ENCODE data around the gene TMEM130.
A peak's percentile ranks its signal among the peaks of the same experiment; 100 is the strongest.
"Not testable (repeated sequence)": the region's sequence is repeated elsewhere in the genome, so short reads cannot be mapped to it uniquely, and the experiment has no call there.

Gene TMEM130

DNA sequence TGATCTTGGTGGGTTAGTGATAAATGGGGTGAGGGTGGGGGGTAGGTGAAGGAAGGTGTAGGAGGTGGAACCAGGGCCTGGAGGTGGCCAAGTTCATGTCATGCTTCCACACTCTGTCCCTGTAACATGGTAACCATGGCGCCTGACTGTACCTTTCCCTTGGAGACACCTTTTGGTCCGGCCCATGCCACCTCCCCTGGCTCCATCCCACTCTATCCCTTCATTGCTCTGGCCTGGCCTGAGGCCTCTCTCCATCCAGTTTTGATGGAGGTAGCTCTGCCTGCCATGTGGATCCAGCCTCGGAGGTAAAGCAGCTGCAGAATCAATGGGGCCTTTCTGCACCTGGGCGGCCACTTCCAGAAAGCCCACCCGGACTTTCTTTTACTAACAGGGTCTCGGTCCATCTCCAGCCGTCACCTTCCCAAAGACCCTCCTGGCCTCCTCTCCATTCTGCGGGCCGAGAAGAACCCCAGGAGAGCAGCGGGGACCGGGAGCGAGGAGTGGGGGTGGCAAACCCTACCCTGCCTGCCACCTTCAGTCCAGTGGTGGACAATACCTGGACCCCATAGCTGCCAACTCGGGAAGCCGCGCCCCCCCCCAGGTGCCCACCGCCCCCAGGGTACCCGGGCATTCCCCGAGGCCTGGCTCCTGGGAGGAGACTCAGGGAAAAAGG, 8.0 kb upstream of the TMEM130 start:
- DNase-seq, result no peak

GRCh38 chr7:98877146-98877545, 7.3 kb upstream of the TMEM130 start:
- DNase-seq, result no peak

DNA sequence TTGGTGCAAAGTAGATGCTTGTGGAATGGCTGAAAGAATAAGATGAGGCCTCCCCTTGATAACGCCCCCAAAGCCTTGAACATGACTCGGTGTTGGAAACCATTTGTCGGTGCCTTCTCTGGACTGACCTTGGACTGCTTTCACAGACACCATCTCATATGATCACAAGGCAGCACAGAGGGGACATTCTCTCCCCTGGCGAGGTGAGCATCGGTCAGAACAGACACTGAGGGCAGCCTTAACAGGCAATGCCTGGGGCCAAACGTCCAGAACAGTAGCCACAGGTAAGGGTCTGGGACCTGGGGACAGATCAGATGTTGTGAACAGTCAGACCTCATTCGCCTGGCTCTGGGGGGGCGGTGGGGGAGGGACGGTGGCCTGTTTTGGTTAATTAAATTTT, 5.7 kb upstream of the TMEM130 start:
- DNase-seq, result no peak

- no peak for DNase-seq
These were observed 5.1 kb upstream of the TMEM130 start for GRCh38 chr7:98874942-98875341.

DNA sequence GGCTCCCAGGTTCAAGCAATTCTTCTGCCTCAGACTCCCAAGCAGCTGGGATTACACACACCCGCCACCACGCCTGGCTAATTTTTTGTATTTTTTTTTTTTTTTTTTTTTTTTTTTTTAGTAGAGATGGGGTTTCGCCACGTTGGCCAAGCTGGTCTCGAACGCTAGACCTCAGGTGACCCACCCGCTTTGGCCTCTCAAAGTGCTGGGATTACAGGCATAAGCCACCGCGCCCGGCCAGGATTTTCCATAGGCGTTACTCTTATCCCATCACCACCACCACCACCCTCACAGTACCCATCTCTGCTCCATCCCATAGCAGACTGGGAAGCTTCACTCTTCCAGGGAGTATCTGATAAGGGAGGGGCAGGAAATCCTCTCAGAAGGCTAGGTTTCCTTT, 3.8 kb upstream of the TMEM130 start:
- not testable (repeated sequence) for DNase-seq

- DNase-seq, result peak; percentile 16
These were observed 2.6 kb upstream of the TMEM130 start for GRCh38 chr7:98872328-98872924.

GRCh38 chr7:98870807-98871491, 1.1 kb upstream of the TMEM130 start:
- DNase-seq, result no peak

DNA sequence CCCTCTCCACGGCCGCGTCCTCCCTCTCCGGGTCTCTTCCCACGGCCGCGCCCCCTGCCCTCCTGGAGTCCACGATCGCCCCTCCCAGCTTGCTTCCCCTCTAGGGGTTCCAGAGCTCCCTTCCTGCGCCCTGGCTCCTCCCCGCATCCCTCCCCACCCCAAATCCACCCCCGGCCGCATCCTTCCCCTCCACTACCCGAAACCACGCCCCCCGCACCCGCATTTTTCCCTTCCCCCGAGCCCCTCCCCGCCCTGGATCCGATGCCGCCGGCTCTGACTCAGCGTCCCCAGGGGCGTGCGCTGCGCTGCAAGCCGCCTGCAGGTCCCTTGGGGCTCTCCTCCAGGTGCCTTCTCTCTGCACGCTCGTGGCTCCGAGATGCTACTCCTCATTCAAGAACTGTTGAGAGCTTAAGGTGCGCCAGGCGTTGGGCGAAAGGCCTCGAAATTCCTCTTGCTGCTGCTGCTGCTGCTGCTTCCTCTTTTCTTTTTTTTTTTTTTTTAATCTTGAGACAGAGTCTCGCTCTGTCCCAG, 372 bp upstream of the TMEM130 start:
- peak; percentile 45 for DNase-seq

GRCh38 chr7:98869027-98869596, 702 bp downstream of the TMEM130 start:
- no peak for DNase-seq

- no peak for DNase-seq
These were observed 1.4 kb downstream of the TMEM130 start for GRCh38 chr7:98868450-98868849.

- DNase-seq, result no peak
These were observed 3.0 kb downstream of the TMEM130 start for GRCh38 chr7:98866765-98867164.

- DNase-seq, result no peak
These were observed 3.5 kb downstream of the TMEM130 start for GRCh38 chr7:98866351-98866750.

GRCh38 chr7:98864731-98865453, 4.9 kb downstream of the TMEM130 start:
- DNase-seq, result no peak

DNA sequence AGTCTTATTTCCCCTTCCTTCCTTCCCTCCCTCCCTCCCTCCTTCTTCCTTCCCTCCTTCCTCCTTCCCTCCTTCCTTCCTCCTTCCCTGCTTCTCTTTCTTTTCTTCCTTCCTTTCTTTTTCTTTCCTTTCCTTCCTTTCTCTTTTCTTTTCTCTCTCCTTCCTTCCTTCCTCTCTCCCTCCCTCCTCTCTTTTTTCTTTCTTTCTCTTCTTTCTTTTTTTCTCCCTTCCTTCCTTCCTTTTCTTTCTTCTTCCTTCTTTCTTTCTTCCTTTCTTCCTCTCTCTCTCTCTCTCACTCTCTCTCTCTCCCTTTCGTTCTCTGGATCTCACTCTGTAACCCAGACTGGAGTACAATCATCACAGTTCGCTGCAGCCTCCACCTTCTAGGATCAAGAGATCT, 6.2 kb downstream of the TMEM130 start:
- DNase-seq, result no peak

- DNase-seq, result no peak
These were observed 6.9 kb downstream of the TMEM130 start for GRCh38 chr7:98862716-98863420.

DNA sequence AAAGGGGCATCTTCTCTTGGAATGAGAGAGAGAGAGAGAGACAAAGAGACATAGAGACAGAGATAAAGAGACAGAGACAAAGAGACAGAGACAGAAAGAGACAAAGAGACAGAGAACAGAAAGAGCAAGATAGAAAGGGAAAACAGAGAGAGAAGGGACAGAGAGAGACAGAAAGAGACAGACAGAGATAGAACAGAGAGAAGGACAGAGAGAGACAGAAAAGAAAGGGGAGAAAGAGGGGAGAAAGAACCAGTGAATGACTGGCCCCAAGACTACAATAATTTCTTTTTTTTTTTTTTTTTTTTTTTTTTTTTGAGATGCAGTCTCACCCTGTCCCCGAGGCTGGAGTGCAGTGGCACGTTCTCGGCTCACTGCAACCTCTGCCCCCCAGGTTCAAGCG, 7.6 kb downstream of the TMEM130 start:
- no peak for DNase-seq

GRCh38 chr7:98860071-98860470, 9.7 kb downstream of the TMEM130 start:
- no peak for DNase-seq

- no peak for DNase-seq
These were observed 14.0 kb downstream of the TMEM130 start for GRCh38 chr7:98855610-98856422.

DNA sequence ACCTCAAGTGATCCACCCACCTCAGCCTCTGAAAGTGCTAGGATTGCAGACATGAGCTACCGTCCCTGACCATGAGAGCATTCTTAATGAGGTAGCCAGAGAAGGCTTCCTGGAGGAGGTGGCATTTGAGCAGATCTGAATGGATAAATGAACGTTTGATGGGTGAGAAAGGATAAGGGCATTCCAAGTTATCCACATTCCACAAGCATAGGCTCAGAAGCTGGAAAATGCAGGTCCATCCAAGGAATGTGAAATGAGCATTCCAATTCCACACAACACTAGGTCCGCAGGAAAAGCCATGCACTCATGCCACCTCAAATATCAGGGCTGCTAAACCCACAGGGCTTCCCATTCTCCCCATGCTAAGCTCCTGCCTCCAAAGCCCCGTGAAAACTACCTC, 17.0 kb downstream of the TMEM130 start:
- no peak for DNase-seq

DNA sequence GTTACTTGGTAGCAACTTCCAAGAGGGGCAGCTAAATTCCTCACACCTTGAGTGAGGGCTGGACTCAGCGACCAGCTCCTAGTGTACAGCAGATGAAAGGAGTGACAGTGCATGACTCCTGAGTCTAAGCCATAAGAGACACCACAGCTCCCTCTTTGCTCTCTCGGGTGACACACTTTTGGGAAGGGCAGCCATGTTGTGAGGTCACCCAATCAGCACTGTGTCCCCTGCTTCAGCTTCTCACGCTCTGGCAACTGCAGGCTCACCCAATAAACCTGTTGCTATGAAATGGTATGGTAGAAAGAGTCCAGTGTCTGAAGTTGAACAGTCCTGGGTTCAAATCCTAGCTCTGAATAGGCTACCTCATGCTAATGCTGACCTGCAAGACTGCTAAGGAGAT, 20.9 kb downstream of the TMEM130 start:
- no peak for DNase-seq

DNA sequence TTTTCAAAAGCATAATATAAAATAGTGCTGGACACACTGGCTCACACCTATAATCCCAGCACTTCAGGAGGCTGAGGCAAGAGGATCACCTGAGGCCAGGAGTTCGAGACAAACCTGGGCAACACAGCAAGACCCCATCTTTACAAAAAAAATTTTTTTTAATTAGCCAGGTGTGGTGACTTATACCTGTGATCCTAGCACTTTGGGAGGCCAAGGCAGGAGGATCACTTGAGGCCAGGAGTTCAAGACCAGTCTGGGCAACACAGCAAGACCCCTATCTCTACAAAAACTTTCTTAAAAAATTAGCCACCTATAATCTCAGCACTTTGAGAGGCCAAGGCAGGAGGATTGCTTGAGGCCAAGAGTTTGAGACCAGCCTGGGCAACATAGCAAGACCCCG, 27.3 kb downstream of the TMEM130 start:
- not testable (repeated sequence) for DNase-seq
